Cerebellar nuclear complex (tissue), 1 donor: ENCODE data around the gene SEC14L2.
"Not testable (repeated sequence)": the region's sequence is repeated elsewhere in the genome, so short reads cannot be mapped to it uniquely, and the experiment has no call there.

Source experiments
- DNase-seq, 2 experiments: peaks; one replicate each; lab custom pipeline; 2025; lab: John Stamatoyannopoulos, UW

The SEC14L2 gene

GRCh38 chr22:30455075-30455840 is 58.4 kb downstream of the SEC14L2 start:
- DNase-seq = no peak

DNA sequence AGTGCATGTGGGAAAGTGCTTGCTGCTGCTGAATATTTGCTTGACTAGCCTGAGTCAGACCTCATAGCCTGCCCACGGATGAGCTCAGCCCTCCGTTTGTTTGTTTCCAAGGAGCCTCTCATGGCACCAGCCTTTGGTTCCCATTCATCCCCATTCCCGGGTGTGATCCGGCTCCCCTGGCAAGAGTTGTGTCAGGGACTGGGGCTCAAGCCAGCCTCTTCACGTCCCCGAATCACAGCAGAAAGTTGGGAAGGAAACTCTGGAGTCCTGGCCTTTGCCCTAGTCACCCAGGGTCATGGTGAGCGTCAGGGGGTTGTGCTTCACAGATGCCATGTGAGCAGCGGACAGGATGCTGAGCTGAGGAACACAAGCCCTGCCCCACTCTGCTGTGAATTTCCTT is 61.2 kb downstream of the SEC14L2 start:
- no peak for DNase-seq

DNA sequence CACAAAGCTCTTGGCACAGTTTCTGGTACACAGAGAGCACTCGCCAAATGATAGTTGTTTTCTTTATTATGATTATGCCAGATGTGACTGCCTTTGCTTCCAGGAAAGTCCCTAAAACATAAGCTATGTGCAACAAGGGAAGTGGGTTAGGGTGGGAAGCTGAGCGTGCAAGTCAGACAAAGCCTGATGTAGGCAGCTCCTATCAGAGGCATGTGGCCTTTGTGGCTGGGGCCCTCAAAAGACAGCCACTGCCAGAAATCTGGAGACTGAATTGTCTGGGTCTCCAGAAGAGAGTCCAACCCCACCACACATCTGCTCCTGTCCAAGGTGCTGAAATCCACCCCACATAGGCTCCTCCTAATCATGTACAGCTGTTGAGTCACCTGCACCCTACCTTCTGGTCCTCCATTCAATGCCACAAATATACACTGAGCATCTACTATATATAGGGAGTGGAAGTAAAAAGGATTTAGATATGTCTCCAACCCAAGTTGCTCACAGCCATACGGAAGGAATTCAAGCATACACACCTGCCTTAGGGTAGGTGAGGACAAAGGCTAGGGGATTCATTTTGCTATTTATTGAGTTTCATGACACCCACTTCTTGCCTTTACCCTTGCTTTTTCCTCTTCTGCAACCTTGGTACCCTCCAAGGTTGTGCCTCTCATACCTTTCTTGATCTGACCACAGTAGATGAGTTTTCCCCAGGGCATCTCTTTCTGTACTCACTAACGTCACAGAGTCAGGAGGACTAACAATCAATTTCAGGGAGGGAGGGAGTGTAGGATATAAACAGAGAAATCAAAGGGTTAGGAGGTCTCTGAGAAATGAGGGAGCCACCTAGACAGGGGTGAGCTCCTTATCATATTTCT is 62.6 kb downstream of the SEC14L2 start:
- no peak for DNase-seq

- no peak for DNase-seq
Observed at GRCh38 chr22:30460147-30460546, 63.3 kb downstream of the SEC14L2 start.

GRCh38 chr22:30460555-30460954 is 63.7 kb downstream of the SEC14L2 start:
- not testable (repeated sequence) for DNase-seq

DNA sequence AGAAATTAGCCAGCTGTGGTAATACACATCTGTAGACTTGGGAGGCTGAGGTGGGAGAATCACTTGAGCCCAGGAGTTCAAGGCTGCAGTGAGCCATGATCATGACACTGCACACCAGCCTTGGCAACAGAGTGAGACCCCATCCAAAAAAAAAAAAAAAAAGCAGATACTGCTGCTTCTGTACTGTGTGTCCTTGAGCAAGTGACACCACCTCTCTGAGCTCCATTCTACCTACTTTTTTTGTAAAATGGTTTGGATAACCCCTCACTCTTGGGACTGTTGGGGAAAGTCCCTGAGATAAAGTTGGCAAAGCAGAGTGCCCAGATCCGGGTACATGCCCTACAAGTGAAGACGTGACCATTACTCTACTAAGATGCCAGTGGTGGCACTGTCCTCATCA is 72.3 kb downstream of the SEC14L2 start:
- no peak for DNase-seq

DNA sequence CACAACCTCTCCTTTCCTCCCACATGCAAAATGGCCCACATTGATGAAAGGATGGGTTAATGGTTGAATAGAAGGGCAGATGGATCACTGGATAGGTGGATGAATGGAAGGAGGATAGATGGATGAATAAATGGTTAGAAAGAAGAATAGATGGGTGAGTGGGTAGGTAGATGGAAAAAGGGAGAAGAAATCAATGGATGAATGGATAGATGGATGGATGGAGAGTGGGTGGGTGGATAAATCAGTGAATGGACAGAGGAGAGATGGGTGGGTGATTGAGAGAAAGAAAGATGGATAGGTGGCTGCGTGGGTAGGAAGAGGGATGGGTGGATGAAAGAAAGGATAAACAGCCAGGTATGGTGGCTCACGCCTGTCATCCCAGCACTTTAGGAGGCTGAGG is 73.8 kb downstream of the SEC14L2 start:
- no peak for DNase-seq

- no peak for DNase-seq
Observed at GRCh38 chr22:30471616-30472318, 74.9 kb downstream of the SEC14L2 start, which contains the start of gene SEC14L3. Gene SEC14L3 (minus strand): TSS chr22:30472017. CDS start chr22:30471958, 59 bp downstream.

DNA sequence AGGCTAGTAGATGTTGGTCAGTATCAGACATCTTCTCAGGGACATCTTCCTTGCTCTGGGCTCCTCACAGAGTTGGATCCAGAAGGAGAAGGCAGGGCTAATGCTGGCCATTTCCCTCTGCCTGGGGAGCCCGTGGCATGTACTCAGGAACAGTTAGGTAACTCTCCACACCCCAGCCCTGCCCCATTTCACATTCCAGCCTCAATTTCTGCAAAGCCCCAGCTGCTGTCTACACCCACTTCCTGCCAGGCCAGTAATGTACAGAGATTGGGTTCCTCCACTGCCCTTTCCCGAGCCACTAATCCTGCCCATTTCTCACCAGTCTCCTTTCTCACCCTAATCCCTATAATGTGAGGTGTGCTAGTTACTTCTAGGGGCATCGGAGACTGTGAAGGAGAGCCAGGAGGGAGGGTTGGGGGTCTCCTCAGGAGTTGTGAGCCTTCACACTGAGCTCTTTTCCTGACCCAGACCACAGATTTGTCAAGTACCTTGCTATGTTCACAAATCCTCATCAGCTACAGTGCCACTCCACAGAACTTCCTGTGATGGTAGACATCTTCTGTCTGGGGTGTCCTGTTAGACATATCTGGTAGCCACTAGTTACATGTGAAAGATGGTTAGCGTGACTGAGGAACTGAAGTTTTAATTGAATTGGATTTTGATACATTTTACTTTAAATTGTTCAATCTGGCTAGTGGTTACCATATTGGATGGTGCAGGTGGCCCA is 76.3 kb downstream of the SEC14L2 start:
- no peak for DNase-seq

DNA sequence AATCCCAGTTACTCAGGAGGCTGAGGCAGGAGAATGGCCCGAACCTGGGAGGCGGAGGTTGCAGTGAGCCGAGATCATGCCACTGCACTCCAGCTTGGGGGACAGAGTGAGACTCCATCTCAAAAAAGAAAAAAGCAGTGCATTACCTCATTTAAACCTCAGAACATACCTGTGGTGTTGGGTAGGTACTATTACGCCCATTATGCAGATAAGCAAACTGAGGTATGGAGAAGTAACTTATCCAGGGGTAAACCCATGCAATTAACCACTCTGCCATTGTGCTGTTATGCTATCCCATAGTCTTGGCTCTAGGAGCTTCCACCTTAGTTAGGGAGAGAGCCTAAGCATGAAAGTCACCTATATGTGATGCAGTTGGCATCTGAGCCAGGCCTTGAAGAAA is 77.3 kb downstream of the SEC14L2 start:
- DNase-seq = no peak
